ENCODE results near the gene WWOX.

The WWOX gene

DNA sequence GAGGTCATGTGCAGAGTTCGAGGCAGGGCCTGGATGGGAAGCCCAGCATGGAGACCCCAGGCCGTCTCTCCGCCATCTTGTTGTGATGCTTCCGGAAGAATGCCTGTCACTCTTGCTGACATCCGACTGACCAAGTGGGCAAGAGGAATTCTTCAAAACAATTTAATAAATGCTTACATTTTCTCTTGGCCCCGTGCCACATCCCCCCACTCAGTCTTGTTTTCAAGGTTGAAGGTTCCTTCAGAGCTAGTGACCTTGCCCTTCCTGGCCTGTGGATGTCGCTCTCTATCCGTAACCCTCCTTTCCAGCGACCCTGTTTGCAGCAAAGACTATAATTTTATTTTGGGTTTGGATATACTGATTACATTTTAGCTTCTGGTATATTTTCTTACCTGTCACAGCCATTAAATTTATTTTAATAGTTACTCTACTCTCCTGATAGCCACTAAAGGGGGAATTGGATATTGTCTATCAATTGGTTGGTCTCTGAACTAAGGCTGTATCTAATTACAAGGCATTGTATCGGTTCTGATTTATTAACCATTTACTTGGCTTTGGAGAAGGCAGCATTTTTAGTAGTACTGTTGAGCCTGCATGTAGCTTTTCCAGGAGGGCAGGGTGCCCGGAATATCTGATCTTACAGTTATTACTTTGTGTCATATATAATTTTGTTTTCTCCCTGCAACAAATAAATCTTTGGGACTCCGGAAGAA is 264.5 kb downstream of the WWOX start:
- DNase-seq: no peak

DNA sequence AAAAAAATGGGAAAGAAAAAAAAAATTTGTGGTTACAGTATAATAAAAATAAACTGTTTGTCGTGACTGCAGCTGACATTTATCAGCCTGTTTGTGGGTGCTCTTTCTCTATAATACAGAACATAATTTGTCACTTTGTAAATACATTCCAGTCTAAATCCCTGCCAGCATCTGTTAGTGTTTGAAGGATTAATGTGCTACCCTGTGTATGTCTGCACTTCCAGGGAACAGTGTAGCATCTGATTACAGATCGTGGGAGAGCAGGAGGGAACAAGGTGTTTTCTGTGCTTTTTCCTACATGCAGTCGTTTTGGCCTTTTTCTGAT is 265.1 kb downstream of the WWOX start:
- DNase-seq: no peak

DNA sequence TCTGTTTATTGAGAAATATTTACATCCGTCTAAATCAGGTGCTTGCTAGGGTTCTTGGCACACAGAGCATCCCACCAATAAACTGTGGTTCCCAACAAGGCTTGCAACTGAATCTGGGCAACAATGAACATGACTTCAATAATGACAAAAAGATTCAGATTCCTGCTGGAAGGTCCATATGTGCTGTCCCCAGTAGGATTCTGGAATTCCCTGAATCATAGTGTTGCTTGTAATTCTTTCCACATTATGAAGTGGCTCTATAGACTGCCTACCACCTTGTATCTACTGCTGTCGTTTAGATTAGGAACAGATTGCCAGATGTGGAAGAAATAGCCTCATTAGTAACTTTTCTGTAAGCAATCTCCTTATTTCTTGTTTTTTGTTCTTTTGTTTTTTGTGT is 265.9 kb downstream of the WWOX start:
- DNase-seq: no peak

DNA sequence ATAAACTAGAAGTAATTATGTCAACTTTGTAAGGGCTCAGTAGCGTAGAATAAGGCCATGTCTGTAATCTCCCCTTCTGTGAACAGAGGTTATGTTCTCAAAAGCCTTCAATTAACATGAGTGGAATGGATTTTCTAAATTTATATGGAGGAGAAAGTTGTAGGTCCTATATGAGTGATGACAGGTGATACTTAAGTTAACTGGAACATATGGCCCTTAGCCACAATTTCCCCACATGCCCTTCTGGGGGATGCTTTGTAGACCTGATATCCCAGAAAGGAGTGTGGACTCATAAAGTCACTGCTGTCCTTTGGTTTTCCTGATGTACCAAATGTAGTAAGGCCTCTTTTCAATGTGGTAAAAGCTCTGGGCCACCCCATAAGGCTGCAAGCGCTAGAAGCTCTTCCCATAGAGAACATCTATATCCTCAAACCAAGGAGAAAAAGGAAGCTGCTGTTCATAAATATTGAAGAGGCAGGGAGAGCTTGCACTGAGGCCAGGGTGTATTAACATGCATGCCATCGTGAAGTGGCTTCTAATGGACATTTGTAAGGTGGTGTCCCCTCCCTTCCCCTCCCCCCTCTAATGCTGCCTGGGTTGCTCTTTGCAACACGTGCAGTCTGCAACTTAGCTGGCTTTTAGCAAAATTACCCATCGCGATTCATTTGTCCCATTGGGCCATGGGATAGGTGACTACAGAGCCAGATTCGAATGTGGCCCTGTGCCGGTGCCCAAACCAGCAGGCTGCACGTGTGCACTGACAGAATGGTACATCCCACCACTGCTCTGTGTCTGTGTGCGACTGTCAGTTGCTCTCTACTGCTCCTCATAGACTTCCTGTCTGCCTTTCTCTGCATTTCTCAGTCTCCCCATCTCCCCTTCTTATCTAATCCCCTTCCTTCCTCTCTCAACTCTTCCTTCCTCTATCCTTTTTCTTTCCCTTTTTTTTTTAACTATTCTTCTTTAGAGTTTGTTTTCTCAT is 269.0 kb downstream of the WWOX start:
- no peak for DNase-seq

DNA sequence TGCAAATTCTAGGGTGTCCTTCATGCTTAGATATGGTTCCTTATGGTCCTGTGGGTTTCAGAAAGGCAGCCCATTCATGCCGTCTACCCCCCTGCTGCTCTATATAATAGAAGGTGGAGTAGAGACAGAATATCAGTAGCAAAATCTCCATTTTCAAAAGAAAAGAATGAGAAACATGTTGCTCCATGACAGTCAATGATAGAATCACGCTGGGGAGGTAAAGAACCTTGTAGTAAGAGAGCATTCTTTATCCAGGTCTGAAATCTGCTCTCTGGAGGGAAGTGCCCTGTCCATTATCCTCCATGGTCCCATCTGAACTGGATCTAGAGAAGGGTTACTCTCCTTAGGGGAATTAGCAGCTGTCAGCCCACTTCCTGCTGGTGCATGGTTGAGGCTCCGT is 272.8 kb downstream of the WWOX start:
- DNase-seq: no peak

DNA sequence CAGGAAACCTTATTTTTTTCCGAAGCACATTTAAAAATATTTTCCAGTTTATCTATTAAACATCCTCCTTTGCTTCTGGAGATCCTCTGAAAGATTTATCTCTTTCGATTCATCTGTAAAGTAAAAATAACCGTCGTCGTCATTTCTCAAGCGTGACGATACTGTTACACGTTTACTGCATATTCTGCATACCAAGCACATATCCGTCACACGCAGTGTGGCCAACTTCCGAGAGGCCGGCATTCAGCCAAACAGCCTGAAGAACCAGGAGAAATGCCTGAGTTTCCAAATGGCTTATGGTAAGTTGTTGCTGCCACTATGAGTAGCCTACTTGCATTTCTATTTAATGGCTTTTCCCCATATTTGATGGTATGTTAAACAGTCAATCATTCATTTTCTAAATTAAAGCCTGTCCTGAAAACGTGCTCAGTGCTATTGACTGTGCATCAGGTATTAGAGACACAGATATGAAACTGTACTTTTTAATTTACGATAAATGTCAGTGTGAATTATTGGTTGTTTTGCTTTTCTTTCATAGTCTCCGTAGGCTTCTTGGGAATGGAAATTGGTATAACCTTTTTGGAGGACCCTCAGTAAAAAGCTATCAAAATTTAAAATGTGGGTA is 275.7 kb downstream of the WWOX start:
- no peak for DNase-seq

DNA sequence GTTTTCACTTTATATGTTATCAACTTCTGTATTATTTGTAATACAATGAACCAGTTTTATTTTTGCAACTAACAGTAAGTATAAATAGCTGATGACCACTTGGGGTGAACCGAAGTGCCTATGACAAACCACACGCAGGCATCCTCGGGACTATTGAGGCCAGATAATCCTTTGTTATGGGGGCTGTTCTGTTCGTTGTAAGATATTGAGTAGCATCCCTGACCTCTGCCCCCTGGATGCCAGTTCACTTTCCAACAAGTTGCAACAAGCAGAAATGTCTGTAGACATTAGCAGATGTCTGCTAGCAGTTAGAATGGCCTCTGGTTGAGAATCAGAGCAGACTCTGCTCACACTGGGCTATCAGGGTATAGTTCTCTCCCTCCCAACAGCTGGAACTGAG is 277.0 kb downstream of the WWOX start:
- no peak for DNase-seq

DNA sequence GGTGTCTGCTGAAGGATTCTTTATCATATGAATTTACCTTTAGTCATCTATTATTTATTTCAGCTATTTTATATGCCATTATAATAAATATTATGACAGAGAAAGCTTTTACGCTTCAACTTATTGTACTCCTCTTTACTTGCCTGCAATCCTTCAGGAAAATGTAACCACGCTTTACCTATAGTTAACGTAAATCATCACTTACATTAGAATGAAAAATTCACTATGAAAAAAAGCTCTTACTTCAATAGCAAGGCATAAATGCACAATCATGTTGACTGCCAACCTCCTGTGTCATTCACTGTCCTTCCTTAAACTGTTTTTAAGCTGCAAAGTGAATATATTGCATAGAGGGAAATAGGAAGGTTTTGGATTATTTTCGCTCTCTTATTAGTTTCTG is 277.9 kb downstream of the WWOX start:
- no peak for DNase-seq

DNA sequence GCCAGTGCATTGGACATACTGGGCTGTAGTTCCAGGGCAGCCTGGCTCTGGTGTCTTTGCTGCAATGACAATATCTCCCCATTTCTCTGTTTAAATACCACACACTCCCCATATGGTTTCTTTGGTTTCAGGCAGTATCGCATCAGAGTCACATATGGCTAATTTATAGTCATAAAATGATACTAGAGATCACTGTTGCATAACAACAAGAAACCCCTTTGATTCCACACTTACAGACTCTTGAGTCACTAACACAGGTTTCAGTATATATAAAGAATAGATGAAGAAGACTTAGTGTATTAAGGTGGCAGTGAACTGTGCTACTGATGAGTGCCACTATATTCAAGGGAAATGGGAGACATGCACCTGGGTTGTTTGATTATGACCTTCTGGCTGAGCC is 281.6 kb downstream of the WWOX start:
- DNase-seq: no peak

DNA sequence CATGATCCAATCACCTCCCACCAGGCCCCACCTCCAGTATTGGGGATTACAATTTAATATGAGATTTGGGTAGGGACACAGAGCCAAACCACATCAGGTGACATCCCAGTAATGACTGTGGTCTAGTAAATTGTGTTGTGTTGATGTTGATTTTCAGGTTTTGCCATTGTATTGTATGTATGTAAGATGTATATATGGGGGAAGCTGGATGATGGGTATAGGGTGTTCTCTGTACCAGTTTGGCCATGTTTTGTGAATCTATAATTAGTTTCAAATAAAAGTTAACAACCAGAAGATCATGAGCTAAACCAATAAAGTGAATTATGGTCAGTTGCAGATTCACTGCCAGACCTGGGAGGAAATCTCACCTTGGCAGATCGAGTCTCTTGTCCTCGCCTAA is 283.7 kb downstream of the WWOX start:
- no peak for DNase-seq

DNA sequence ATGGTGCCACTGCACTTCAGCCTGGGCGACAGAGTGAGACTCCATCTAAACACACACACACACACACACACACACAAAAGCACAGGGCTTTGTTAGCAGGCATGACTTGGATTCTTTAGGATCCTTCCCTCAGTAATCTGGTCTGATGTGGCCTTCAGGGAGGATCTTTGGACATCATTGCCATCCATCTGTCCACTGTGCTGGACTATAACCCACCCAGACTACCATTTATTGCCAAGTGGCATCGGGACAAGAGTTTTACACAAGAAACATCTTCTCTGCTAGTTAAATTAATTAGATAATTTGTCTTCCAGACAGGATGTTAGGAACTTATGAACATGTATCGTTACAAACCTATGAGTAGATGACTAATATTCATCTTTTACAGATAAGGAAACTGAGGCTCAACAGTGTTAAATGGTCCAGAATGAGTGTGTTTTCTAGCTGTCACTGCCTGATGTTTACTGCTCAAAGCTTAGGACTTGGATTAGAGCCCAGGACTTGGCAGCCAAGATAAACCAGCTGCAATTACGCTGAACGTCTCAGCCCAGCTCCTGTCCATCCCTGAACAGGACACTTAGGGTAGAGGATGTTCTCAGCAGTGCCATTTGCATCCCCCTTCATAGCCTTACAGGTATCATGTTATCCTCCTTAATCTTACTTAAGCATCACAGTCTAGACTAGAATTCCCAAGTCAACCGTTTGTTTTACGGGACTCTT is 285.8 kb downstream of the WWOX start:
- DNase-seq: no peak

DNA sequence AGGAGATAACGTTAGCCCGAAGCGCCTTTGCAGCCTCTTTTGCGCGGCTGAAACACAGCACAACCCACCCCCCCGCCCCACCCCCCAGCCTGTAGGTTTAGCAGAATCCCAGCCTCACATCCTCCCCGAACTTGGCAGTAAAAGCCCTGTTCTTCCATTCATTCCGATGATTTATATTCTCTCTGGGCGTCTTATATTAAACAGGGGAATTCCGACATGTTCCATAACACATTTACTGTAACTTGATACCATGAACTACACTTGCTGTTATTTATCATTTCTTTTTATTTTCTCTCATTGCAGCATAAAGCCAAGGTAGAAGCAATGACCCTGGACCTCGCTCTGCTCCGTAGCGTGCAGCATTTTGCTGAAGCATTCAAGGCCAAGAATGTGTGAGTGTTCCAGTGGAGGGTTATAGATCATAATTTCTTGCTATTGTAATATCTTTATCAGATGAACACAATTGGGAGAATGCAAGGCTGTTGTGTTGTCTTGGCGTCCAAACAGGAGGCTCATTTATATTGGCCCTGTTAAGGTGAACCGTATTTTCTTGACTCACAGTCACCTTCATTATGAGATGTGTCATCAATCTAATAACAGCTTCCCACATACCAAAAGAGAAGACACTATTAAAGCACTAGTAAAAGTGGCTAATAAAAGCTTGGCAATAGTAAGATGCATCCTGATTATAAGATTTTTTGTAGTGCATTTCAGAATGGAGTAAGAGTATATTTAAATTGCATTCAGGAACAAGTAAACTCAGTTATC is 287.3 kb downstream of the WWOX start:
- DNase-seq: no peak

DNA sequence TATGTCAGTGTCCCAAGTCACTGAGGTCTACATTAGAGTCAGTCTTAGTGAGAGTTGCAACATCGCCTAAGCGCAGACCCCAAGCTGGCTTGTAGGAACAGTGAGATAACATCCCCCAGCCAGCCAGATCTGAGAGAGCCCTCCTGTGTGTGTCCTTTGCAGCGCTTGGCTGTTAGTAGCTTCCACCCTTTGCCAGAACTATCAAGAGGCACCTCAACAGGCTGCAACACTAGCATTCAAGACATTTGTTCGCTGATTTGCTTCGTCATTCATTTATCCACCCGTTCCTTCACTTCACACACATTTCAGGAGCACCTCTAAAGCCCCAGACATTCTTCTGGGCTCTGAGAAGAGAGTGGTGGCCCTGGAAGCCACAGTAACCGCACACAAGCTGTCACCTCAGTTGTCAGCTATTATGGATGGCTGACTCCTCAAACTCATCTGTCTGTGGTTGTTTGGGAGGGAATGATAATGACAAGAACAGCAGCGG is 289.6 kb downstream of the WWOX start:
- no peak for DNase-seq

DNA sequence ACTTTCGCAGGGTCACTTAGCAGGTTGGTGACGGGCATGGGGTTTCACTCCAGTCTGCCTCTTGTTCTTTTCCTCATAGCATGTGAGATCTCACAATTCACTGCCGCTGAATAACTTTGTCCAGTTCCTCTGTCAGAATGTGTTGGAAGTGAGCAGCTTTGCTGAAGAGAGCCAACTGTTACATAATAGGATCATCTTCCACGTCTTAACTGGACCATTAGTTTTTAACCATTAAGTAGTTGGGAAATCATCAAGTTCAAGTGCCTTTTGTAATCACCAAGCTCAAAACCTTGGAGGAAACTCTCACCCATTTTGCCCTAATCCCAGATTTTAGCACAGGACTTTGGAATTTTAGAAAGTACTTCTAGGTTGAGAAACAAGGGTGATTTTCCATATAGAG is 290.6 kb downstream of the WWOX start:
- DNase-seq: no peak

DNA sequence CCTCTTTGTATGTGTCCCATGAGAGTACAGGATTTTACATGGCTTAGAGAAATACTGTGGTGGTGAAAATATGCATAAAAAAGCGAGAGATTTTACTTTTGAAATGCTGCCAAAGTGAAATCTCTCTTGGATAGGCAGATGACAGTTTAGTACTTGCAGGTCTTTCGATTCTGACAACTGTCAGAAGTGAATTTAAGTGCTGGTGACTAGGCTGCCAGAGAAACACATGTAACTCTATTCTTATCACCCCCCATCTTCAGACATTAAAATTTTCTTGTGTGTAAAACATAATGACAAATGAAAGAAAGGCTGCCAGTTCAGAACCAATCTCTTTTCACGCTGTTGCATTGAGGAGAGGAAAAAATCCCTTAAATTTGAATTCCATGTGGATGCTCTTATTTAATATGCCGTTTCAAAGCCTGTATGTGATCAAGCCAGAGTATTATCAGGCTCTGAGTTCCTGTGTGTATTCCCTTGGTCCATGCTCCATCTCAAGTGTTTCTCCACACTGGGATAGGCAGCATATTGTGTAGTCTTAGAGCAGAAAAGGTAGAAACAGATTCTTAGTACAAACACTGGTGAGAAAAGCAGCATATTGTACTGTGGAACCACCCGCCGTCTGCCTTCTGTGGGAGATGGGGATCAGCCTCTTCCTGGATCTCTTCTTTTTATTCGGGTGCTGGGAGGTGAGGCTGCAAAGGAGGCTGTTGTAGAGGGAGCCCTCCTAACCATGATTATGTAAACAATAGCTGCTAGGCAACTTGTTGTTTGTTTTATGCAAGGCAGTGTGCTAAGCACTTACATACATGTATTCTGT is 291.3 kb downstream of the WWOX start:
- DNase-seq: no peak

DNA sequence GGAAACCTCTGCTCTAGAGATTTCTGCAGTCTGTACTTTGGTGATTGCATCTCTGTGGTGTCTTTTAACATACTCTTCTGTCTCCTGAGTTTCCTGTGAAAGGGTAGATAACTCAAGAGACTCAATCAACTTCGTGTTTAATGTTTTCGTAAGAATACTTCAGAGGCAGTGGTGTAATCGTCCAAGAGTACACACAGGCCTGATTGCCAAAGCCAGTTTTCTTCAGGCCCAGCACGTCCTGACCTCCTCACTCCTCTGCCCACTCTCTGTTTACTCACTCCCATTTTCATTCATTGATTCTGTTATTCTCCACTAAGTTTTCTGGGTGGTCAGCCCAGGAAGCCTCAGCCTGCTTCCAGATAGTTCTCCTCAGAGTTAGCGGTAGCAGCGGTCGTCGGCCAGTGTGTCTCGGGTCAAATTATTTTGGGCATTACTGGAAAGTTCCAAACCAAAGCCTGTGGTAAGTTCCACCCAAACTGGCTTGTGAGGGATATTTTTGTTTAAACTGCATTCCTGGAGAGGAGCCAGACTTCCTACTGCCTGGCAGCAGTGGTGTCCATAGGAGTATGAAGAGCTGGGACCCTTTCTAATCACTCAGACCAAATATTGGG is 293.2 kb downstream of the WWOX start:
- DNase-seq: no peak

DNA sequence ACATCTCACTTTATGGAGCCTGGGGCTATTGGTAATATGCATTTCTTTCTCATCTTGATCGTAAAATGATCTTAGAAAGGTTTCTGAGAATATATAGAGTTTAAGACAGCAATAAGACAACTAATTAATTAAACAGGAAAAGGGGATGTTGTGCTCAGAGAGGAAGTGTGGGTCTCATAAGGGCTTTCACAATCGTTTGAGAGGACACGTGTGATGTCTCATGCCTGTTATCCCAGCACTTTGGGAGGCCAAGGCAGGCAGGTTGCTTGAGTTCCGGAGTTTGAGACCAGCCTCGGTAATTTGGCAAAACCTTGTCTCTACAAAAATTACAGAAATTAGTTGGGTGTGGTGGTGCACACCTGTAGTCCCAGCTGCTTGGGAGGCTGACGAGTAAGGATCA is 295.6 kb downstream of the WWOX start:
- DNase-seq: no peak

DNA sequence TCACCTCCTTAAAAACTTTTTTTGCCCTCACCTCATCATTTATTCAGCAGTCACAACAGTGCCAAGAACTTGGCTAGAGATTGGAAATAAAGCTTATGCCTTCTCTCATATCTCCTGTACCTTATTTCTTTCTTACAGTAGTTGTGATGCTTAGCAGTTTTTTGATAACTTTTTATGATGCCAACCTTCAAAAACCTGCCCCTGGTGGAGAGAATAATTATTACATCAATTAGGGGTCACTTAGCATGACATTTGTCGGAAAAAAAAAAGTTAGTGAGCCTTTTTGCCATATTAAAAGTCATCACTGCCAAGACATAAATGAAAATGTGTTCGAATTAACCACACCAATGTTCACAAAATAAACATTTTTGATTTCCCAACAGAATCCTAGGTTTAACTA is 296.6 kb downstream of the WWOX start:
- DNase-seq: no peak

DNA sequence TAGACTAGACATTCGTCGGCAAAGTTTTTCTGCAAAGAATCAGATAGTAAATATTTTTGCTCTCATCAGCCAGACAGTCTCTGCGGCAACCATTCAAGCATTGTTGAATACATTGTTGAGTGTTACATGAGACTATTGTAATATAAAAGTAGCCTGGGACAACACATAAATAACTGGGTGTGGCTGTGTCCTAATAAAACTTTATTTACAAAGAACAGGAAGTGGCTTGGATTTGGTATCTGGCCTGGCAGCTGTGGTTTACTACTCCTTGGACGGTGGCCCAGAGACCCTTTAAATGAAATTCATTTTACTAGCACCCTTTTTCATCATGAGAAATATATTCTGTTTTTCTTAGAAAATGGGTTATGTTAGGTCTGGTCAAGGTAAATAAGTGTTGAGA is 297.2 kb downstream of the WWOX start:
- DNase-seq: no peak

DNA sequence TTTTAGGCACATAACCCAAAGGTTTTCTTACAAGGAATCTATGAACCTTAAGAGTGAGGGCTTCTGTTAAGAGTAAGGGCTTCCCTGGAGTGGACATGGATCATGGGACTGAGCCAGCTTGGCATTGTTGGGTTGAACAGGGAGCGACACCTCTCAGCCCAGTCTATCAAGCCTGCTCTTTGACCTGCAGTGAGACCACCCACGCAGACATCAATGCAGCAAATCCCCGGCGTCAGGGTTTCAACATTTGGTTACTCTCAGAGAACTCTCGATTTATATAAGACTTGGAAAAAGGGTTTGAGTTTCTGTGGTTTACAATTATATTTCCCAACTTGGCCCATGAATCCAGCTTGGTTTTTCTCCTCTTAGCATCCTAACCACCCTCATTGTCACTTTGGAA is 299.9 kb downstream of the WWOX start:
- no peak for DNase-seq

DNA sequence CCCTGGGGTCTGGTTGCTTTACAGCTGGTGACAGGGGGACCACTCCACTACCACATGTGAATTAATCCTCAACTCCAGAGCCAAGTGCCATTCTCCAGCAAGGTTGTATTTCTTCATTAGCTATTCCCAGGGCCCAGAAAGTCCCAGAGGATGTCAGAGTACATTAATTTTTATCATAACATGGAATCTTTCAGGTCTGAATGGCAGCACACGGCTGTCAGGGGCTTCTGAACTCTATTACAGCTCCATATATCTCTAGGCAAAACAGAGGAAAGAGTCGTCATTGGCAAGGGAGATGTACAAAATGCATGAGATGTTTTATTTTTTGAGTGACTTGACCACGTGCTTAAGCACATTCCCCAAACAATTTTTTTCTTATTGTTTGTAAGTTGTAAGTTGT is 303.4 kb downstream of the WWOX start:
- no peak for DNase-seq

Data from T-helper 1 cell (primary cell).